HCT116 (cell line): ENCODE data around the gene FBH1. TPM values are rescaled to one million over a fixed set of nuclear protein-coding genes. Genes with fewer than 3 reads are reported as not detected.

ENCODE experiments used
- ATAC-seq: fragments of 200-7000 bp; cut with Tn5 transposase; 2 replicates; pipeline ENCODE4 v1.9.1; 2020; ENCODE audit warnings: mild to moderate bottlenecking, moderate library complexity
- BruUV-seq: library from RNA; stranded (reverse); fragments of 400-500 nt; replicated peaks from 2 replicates; lab custom pipeline; 2021; lab: Mats Ljungman, UMichigan
- CTCF ChIA-PET: fragments of 300-600 bp; sonication (Branson Sonifier 250); formaldehyde crosslinking; loops from one replicate; lab custom pipeline; 2021; ENCODE audit warnings: antibody characterized with exemption; lab: Charles Lee
- POLR2A ChIA-PET: fragments of 300-600, 350-600 bp; sonication (Branson Sonifier 250); formaldehyde crosslinking; loops from one replicate; lab custom pipeline; 2021; ENCODE audit warnings: antibody characterized with exemption; lab: Charles Lee
- RAD21 ChIA-PET, 2 experiments: fragments of 300-600 bp; sonication (Branson Sonifier 250); formaldehyde crosslinking; loops; one replicate each; lab custom pipeline; 2023; ENCODE audit warnings: low total read pairs in 2 of 2; ENCODE audit not compliant: uncharacterized antibody in 2 of 2, unreplicated experiment in 2 of 2, low non-redundant PET in 1 of 2; lab: Charles Lee
- DNase-seq: peaks from one replicate; pipeline ENCODE4 v3.0.0-alpha.2; 2010; ENCODE audit warnings: low read depth, low spot score
- H2AFZ ChIP-seq: fragments of 200-600 bp; shearing (Covaris generic), sonication (generic); 2 replicates; pipeline ENCODE4 v1.6.1; 2017; ENCODE audit warnings: low read depth, mixed run types, mixed read lengths, antibody characterized with exemption, low read length; ENCODE audit not compliant: poor library complexity, severe bottlenecking
- H3K27ac ChIP-seq: 2 replicates; pipeline ENCODE4 v1.5.1; 2012; ENCODE audit warnings: low read depth, low read length
- H3K27me3 ChIP-seq: fragments of 200-600 bp; sonication (generic); 2 replicates; pipeline ENCODE4 v1.6.1; 2016; ENCODE audit warnings: mixed run types, low read length, mixed read lengths; ENCODE audit not compliant: insufficient read depth
- H3K36me3 ChIP-seq, 2 experiments: fragments of 200-500 bp in 1 of 2; fragments of 200-600 bp in 1 of 2; sonication (Bioruptor generic) in 1 of 2; sonication (generic) in 1 of 2; 2 replicates each; pipeline versions ENCODE4 v1.5.1 to v1.6.1; 2014 to 2016; ENCODE audit warnings: low read length in 2 of 2, inconsistent platforms in 1 of 2, mixed read lengths in 1 of 2, mixed run types in 1 of 2; ENCODE audit not compliant: insufficient read depth in 2 of 2, control insufficient read depth in 1 of 2
- H3K4me1 ChIP-seq, 2 experiments: fragments of 200-600 bp in 1 of 2; sonication (generic) in 1 of 2; 2 replicates each; pipeline versions ENCODE4 v1.5.1 to v1.6.1; 2012 to 2017; ENCODE audit warnings: low read length in 2 of 2, inconsistent platforms in 1 of 2, mild to moderate bottlenecking in 1 of 2, mixed read lengths in 1 of 2, mixed run types in 1 of 2, moderate library complexity in 1 of 2; ENCODE audit not compliant: insufficient read depth in 2 of 2, control insufficient read depth in 1 of 2
- H3K4me2 ChIP-seq: fragments of 200-600 bp; sonication (generic); 2 replicates; pipeline ENCODE4 v1.6.1; 2017; ENCODE audit warnings: mixed run types, low read length, mixed read lengths
- H3K4me3 ChIP-seq, 2 experiments: fragments of 200-600 bp in 1 of 2; sonication (generic) in 1 of 2; replicated peaks in 1 of 2; 2 replicates each; pipeline ENCODE4 v1.5.1; 2011 to 2016; ENCODE audit warnings: low read length in 2 of 2, control low read depth in 1 of 2, low read depth in 1 of 2, mild to moderate bottlenecking in 1 of 2, mixed read lengths in 1 of 2, mixed run types in 1 of 2
- H3K79me2 ChIP-seq: fragments of 200-600 bp; sonication (generic); 2 replicates; pipeline ENCODE4 v1.6.1; 2017; ENCODE audit warnings: mild to moderate bottlenecking, mixed run types, low read length, moderate library complexity, mixed read lengths; ENCODE audit not compliant: insufficient read depth
- H3K9ac ChIP-seq: fragments of 200-600 bp; sonication (generic); 2 replicates; pipeline ENCODE4 v1.6.1; 2016; ENCODE audit warnings: low read length, mixed read lengths
- H3K9me2 ChIP-seq: fragments of 200-600 bp; sonication (generic), shearing (Covaris generic); 2 replicates; pipeline ENCODE4 v1.6.1; 2017; ENCODE audit warnings: mixed run types, mild to moderate bottlenecking, moderate library complexity; ENCODE audit not compliant: insufficient read depth
- H3K9me3 ChIP-seq, 2 experiments: fragments of 200-500 bp in 1 of 2; fragments of 200-600 bp in 1 of 2; sonication (Bioruptor generic) in 1 of 2; sonication (generic) in 1 of 2; 2 replicates each; pipeline ENCODE4 v1.6.1; 2014 to 2017; ENCODE audit warnings: low read length in 2 of 2, mixed read lengths in 2 of 2, inconsistent platforms in 1 of 2, low read depth in 1 of 2, mild to moderate bottlenecking in 1 of 2, mixed run types in 1 of 2, moderate library complexity in 1 of 2; ENCODE audit not compliant: control insufficient read depth in 1 of 2, insufficient read depth in 1 of 2
- H4K20me1 ChIP-seq: fragments of 200-600 bp; sonication (generic), shearing (Covaris generic); 2 replicates; pipeline ENCODE4 v1.6.1; 2017; ENCODE audit warnings: mixed run types, mild to moderate bottlenecking, moderate library complexity; ENCODE audit not compliant: insufficient read depth
- CBX3 ChIP-seq: IDR thresholded peaks from 2 replicates; pipeline ENCODE4 v1.6.1; 2012; ENCODE audit warnings: low read depth
- CEBPB ChIP-seq: IDR thresholded peaks from 2 replicates; pipeline ENCODE4 v1.6.1; 2012; ENCODE audit warnings: low read depth
- ELF1 ChIP-seq: IDR thresholded peaks from 2 replicates; pipeline ENCODE4 v1.6.1; 2012; ENCODE audit warnings: low read depth, borderline replicate concordance
- EZH2phosphoT487 ChIP-seq: fragments of 200-600 bp; IDR thresholded peaks from 2 replicates; pipeline ENCODE4 v1.6.1; 2018; ENCODE audit warnings: antibody characterized with exemption, borderline replicate concordance
- POLR2A ChIP-seq: IDR thresholded peaks from 2 replicates; pipeline ENCODE4 v1.7.0; 2011; ENCODE audit warnings: borderline replicate concordance; ENCODE audit not compliant: insufficient read depth, insufficient read length; ENCODE audit errors: extremely low read depth
- POLR2AphosphoS5 ChIP-seq: IDR thresholded peaks from 2 replicates; pipeline ENCODE4 v1.6.1; 2011; ENCODE audit warnings: mild to moderate bottlenecking, low read depth, low read length, moderate library complexity
- RAD21 ChIP-seq: IDR thresholded peaks from 2 replicates; pipeline ENCODE4 v1.6.1; 2012; ENCODE audit warnings: low read depth, mild to moderate bottlenecking
- SIN3A ChIP-seq: IDR thresholded peaks from 2 replicates; pipeline ENCODE4 v1.6.1; 2012; ENCODE audit warnings: low read depth
- SP1 ChIP-seq: IDR thresholded peaks from 2 replicates; pipeline ENCODE4 v1.6.1; 2012; ENCODE audit warnings: low read depth
- ZFX ChIP-seq: fragments of 450-650 bp; IDR thresholded peaks from 2 replicates; pipeline ENCODE4 v1.6.1; 2017
- ZNF274 ChIP-seq: fragments of 200-500 bp; sonication (Bioruptor generic); IDR thresholded peaks from 2 replicates; pipeline ENCODE4 v1.6.1; 2014; ENCODE audit warnings: mild to moderate bottlenecking, low read depth, low read length, inconsistent platforms
- intact Hi-C: fragments of 100-400 bp; cut with micrococcal nuclease; formaldehyde crosslinking; loops from 2 replicates; pipeline ENCODE4 v1.10.0; 2022
- total RNA-seq: library from RNA; stranded (reverse); gene quantifications from one replicate; pipeline ENCODE4 v1.2.1, GENCODE V29; 2021; ENCODE audit not compliant: unreplicated experiment
- TF ChIP-seq, protein P1 (sequence below): IDR thresholded peaks from 2 replicates; pipeline ENCODE4 v1.6.1; 2012; ENCODE audit warnings: low read depth
- TF ChIP-seq, protein P2 (sequence below): IDR thresholded peaks from 2 replicates; pipeline ENCODE4 v1.6.1; 2011; ENCODE audit warnings: mild to moderate bottlenecking, low read length, moderate library complexity; ENCODE audit not compliant: insufficient replicate concordance; ENCODE audit errors: extremely low read depth
- TF ChIP-seq, protein P3 (sequence below): IDR thresholded peaks from 2 replicates; pipeline ENCODE4 v1.6.1; 2012
- TF ChIP-seq, protein P4 (sequence below), 3 experiments: fragments of 200-600 bp in 1 of 3; sonication (generic) in 1 of 3; IDR thresholded peaks in 2 of 3; conservative IDR thresholded peaks in 1 of 3; 2 replicates each; pipeline ENCODE4 v1.5.1; 2012 to 2017; ENCODE audit warnings: low read depth in 2 of 3, low read length in 2 of 3, antibody characterized with exemption in 1 of 3, borderline replicate concordance in 1 of 3, control low read depth in 1 of 3, mild to moderate bottlenecking in 1 of 3, mixed read lengths in 1 of 3, mixed run types in 1 of 3, moderate library complexity in 1 of 3; ENCODE audit not compliant: insufficient read depth in 1 of 3

FBH1 gene
- total RNA-seq, 1 experiment from 2014 or later, result 70.2 TPM

DNA sequence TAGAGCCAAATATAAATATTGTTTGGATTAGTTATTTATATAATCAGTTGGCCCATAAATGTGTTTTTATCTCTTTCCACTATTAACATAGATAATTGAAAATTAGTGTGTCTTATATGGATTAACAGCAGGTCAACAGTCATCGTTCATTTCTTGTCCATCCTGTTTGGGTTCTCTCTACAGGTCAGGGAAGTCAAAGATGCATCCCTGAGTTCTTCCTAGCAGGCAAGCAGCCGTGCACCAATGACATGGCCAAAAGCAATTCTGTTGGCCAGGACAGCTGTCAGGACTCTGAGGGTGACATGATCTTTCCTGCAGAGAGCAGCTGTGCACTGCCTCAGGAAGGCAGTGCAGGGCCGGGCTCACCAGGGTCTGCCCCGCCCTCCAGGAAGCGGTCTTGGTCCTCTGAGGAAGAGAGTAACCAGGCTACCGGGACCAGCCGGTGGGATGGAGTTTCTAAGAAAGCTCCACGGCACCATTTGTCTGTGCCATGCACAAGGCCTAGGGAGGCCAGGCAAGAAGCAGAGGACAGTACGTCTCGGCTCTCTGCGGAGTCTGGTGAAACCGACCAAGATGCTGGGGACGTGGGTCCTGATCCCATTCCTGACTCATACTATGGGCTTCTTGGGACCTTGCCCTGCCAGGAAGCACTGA lies 15.9 kb downstream of the FBH1 start:
- Histone ChIP-seq H3K9me2 (no peaks in the 10 kb centered on the region), H3K9me3 (no peaks in the 10 kb centered on the region), H3K36me3 (peaks cover 4 to 18% of the 10 kb centered on the region in 2 experiments; a peak in 3 of 4 replicates), H3K4me3 (no peak overlapping the region), H3K27me3 (no peaks in the 10 kb centered on the region), H3K9ac (no peak overlapping the region), H2AFZ (no peak overlapping the region), H3K4me1 (no peaks in the 10 kb centered on the region), H3K79me2 (no peaks in the 10 kb centered on the region; the same call in 1 of the 2 replicates), H3K4me2 (no peak overlapping the region), H3K27ac (no peak overlapping the region), H4K20me1 (no peaks in the 10 kb centered on the region)
- no TSS peak for BruUV-seq
- ChIA-PET RAD21 (interaction anchor here in 1 of 2 experiments (0.6 kb wide), 1 partner anchor 25 kb away, joined by 3 read pairs; no protein-coding TSS in a partner anchor), CTCF (no interaction called here), POLR2A (no interaction called here)
- DNase-seq (no peak), ATAC-seq (no peak)
- intact Hi-C loops, result no loop called here
- TF ChIP-seq SP1, result no peak
- no peak for TF ChIP-seq ZNF274
- TF ChIP-seq POLR2AphosphoS5, result no peak
- TF ChIP-seq ELF1, result no peak
- TF ChIP-seq, protein P1, sequence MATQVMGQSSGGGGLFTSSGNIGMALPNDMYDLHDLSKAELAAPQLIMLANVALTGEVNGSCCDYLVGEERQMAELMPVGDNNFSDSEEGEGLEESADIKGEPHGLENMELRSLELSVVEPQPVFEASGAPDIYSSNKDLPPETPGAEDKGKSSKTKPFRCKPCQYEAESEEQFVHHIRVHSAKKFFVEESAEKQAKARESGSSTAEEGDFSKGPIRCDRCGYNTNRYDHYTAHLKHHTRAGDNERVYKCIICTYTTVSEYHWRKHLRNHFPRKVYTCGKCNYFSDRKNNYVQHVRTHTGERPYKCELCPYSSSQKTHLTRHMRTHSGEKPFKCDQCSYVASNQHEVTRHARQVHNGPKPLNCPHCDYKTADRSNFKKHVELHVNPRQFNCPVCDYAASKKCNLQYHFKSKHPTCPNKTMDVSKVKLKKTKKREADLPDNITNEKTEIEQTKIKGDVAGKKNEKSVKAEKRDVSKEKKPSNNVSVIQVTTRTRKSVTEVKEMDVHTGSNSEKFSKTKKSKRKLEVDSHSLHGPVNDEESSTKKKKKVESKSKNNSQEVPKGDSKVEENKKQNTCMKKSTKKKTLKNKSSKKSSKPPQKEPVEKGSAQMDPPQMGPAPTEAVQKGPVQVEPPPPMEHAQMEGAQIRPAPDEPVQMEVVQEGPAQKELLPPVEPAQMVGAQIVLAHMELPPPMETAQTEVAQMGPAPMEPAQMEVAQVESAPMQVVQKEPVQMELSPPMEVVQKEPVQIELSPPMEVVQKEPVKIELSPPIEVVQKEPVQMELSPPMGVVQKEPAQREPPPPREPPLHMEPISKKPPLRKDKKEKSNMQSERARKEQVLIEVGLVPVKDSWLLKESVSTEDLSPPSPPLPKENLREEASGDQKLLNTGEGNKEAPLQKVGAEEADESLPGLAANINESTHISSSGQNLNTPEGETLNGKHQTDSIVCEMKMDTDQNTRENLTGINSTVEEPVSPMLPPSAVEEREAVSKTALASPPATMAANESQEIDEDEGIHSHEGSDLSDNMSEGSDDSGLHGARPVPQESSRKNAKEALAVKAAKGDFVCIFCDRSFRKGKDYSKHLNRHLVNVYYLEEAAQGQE, result no peak
- TF ChIP-seq CEBPB, result no peak
- TF ChIP-seq RAD21, result no peak
- TF ChIP-seq EZH2phosphoT487, result no peak
- TF ChIP-seq ZFX, result no peak
- TF ChIP-seq, protein P2, sequence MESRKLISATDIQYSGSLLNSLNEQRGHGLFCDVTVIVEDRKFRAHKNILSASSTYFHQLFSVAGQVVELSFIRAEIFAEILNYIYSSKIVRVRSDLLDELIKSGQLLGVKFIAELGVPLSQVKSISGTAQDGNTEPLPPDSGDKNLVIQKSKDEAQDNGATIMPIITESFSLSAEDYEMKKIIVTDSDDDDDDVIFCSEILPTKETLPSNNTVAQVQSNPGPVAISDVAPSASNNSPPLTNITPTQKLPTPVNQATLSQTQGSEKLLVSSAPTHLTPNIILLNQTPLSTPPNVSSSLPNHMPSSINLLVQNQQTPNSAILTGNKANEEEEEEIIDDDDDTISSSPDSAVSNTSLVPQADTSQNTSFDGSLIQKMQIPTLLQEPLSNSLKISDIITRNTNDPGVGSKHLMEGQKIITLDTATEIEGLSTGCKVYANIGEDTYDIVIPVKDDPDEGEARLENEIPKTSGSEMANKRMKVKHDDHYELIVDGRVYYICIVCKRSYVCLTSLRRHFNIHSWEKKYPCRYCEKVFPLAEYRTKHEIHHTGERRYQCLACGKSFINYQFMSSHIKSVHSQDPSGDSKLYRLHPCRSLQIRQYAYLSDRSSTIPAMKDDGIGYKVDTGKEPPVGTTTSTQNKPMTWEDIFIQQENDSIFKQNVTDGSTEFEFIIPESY, result no peak
- TF ChIP-seq CBX3, result no peak
- TF ChIP-seq, protein P3, sequence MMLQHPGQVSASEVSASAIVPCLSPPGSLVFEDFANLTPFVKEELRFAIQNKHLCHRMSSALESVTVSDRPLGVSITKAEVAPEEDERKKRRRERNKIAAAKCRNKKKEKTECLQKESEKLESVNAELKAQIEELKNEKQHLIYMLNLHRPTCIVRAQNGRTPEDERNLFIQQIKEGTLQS, result no peak
- TF ChIP-seq, protein P4, sequence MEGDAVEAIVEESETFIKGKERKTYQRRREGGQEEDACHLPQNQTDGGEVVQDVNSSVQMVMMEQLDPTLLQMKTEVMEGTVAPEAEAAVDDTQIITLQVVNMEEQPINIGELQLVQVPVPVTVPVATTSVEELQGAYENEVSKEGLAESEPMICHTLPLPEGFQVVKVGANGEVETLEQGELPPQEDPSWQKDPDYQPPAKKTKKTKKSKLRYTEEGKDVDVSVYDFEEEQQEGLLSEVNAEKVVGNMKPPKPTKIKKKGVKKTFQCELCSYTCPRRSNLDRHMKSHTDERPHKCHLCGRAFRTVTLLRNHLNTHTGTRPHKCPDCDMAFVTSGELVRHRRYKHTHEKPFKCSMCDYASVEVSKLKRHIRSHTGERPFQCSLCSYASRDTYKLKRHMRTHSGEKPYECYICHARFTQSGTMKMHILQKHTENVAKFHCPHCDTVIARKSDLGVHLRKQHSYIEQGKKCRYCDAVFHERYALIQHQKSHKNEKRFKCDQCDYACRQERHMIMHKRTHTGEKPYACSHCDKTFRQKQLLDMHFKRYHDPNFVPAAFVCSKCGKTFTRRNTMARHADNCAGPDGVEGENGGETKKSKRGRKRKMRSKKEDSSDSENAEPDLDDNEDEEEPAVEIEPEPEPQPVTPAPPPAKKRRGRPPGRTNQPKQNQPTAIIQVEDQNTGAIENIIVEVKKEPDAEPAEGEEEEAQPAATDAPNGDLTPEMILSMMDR (IDR thresholded peaks at IDR 0.05 in 2 of 3, conservative IDR thresholded peaks at IDR 0.05 in 1 of 3; ENCODE audit: borderline replicate concordance in 1 of 3, insufficient read depth in 1 of 3, low read depth in 2 of 3, low read length in 2 of 3), result no peak
- no peak for TF ChIP-seq SIN3A
- no peak for TF ChIP-seq POLR2A
